GM18870 (cell line): Measurements from ENCODE around the gene GTF2E1.
"Not testable (repeated sequence)": the region's sequence is repeated elsewhere in the genome, so short reads cannot be mapped to it uniquely, and the experiment has no call there.

Source experiments
- ATAC-seq: cut with Tn5 transposase; IDR thresholded peaks from one replicate; pipeline ENCODE4 v1.9.1; 2021; ENCODE audit warnings: moderate library complexity; ENCODE audit not compliant: unreplicated experiment

The GTF2E1 gene

DNA sequence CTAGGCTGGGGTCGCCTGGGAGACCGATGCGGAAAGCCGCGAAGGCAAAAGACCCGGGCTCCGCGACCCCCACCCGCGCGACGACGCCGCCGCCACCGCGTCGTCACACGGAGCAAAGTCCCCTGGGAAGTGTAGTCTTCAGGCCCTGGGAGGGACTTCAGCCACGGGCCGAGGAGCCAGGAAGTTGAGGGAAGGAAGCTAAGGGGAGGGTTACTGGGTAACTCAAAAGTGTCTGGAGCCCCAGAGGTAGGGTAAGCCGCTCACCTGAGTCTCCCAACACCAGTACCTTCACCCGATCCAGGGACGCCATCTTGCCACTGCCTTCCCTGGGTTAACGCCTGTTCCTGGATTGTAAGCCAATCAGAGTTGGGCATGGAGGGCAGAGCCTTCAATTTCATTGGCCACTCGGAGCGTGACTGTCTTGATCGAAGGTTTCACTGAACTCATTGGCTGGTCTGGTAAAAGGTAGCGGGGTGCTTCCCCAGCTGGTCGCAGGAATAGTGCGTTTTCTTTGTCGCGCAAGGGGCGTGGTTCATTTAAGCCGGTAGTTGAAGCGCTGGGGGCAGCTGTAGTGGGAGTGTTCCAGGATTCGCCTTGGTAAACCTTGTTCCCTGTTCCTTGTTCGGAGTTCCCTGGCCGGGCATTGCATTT is at the start of gene GTF2E1, which contains the start of gene RABL3:
GTF2E1 (plus strand) TSS at position 547 of the 651 bp plus-strand sequence. CDS start 7,809 bp downstream, outside the sequence.
RABL3 (minus strand) TSS at position 319 of the 651 bp plus-strand sequence; CDS start at position 310, 9 bp downstream.
- peak; percentile 99 for ATAC-seq

DNA sequence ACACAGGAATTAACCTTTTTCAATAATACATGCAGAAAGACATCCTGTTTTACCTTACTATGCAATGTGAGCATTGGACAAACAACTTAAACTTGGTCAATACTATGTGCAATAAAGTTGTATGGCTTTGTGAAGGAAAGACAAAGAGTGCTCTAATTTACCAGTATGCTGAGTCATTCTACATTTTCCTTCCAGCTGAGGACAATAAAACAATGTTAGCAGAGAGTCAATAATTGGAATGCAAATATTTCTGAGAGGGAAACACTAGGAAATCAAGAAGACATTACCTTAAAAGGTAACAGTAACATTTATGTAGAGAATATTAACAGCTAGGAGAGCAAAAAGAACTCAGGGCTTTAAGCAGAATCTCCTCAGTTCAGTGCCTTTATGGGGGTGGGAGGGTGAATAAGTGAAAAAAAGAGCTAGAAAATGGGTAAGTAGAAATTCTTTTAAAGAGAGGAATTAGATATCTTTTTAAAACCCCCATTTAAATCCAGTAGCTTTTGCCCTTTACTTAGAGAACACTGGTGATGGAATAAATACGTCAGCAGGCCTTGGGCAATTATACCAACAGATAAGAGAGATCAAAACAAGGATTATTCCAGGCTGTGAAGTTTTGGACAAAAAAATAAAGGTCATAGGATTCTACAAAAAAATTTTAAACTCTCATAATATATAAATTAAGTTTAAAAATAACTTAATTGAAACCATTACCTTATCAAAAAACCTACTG is 48.9 kb upstream of the GTF2E1 start:
- no peak for ATAC-seq

DNA sequence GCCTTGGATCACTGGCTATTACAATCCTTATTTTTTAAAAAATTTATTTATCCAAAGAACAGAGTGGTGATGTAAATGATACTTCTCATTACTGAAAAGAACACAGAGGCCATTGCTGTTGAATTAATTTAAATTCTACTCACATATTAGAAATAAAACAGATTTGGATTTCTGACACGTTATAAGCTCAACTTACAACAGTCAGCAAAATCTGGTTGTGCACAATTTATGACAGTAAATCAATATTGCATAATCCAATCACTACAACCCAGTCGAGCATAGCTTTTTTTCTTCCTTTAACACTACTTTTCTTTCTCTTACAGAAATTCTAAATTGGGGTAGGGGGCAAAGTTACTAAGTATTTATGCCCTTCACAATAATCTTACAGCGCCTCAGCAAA is 43.2 kb upstream of the GTF2E1 start:
- ATAC-seq, result no peak

- ATAC-seq, result no peak
Observed at GRCh38 chr3:120705884-120706582, 36.5 kb upstream of the GTF2E1 start.

DNA sequence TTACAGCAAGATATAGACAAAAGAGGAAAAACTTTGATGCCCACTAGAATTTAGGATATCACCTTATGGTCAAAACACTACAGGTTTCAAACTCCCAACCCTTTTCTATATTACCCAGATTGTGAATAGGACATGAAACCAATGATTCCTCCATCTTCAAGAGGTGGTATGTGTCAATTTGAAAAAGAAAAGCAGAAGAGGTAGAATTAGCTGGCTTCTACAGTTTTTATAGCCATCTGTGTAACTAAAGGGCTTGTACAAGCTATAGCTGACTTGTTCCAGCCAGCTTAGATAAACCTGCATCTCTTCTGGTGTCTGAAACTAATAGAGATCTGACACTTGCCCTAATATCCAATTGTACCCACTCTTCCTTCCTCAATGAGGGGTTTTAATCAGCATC is 35.6 kb upstream of the GTF2E1 start:
- no peak for ATAC-seq

- ATAC-seq, result peak; percentile 59
Observed at GRCh38 chr3:120708408-120708807, 34.1 kb upstream of the GTF2E1 start.

DNA sequence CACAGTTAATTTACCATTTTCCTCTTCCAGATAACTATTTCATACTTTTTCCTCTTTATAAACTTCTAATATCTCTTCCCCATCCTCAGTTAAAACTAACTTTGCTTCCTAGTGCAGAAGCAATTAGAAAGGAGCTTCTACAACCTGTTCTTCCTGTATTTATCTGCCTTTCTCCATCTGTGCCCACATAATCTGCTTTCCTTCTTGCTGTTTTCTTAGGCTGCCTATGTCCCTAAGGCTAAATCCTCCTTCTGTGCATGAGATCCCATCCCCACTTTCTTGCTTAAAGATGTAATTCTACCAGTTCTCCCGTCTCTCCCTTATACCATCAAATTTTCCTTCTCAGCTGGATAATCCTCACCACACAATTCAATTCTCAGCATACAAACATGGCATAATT is 32.2 kb upstream of the GTF2E1 start:
- ATAC-seq, result no peak

- ATAC-seq, result no peak
Observed at GRCh38 chr3:120713262-120713661, 29.3 kb upstream of the GTF2E1 start.

GRCh38 chr3:120719167-120719834 is 23.2 kb upstream of the GTF2E1 start:
- not testable (repeated sequence) for ATAC-seq

DNA sequence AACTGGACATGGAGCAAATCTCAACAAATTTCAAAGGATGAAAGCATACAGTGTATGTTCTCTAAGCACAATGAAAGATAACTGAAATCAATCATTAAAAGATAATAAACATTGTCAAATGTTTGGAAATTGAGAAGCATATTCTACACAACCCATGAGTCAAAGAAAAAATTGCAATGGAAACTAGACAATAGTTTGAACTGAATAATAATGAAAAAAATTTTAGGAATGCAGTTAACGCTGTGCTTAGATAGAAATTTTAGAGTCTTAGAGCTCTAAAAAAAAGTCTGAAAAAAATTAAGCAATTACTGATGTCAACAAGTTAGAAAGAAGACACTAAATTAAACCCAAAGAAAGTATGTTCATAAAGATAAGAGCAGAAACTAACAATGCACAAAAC is 15.8 kb upstream of the GTF2E1 start:
- no peak for ATAC-seq

DNA sequence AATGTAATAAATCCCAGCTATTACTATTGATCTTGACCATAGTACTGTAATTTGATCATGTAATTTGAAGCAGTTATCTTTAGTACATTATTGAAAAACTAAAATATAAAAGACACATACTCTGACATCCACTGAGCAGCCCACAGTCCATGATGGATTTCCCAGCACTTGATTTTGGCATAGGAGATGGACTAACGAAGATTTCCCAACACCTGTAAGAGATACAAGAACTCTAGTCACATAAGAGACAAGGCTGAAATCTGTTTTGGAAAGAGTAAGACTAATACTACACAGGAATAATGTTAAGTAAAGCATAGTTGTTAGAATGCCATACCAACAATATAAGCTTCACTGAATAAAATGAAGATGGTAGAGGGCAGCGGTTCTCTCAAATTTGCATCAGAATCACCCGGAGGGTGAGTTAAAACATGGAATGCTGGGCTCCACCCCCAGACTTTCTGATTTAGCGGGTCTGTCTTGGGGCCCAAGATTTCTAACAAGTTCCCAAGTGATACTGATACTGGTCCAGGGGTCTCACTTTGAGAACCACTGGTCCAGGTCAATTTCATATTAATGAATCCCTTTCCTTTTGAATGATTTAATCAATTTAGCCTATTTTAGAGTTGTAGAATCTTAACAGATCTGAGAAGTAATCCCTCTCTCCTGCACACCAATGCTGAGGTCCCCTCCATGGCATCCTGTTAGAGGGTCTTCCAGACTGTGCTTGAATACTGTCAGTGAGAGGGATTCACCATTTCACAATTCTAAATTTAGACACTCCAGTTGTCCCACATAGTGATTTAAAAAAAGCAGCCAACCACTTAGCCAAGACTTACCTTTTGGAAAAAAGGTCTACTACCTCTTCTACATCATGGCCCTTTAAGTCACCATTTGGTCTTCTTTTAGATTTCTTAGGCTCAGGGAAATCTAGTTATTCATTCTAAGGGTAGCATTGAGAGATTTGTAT is 11.7 kb upstream of the GTF2E1 start:
- no peak for ATAC-seq

- not testable (repeated sequence) for ATAC-seq
Observed at GRCh38 chr3:120738006-120738405, 4.5 kb upstream of the GTF2E1 start.

DNA sequence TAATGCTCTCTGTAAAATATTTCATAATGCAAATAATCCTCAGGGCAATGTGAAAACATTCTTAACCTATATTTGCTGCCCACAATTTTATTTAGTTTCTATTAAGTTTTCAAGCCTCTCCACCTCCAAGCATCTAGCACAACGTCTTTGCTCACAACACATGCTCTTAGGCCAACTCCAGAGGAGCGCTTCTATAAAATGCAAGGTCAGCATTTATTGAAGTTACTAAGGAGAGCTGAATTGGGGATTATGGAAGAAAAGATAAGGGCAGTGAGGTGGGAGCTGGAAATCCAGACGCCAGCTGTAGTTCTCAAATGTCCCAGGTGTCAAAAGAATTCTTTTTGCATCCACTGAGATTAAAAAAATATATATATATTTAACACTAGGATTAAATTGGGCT is 1.2 kb upstream of the GTF2E1 start:
- ATAC-seq, result no peak

- ATAC-seq, result peak; percentile 16
Observed at GRCh38 chr3:120741837-120742197, 727 bp upstream of the GTF2E1 start.

- peak; percentile 12 for ATAC-seq
Observed at GRCh38 chr3:120742849-120743365, 363 bp downstream of the GTF2E1 start.

DNA sequence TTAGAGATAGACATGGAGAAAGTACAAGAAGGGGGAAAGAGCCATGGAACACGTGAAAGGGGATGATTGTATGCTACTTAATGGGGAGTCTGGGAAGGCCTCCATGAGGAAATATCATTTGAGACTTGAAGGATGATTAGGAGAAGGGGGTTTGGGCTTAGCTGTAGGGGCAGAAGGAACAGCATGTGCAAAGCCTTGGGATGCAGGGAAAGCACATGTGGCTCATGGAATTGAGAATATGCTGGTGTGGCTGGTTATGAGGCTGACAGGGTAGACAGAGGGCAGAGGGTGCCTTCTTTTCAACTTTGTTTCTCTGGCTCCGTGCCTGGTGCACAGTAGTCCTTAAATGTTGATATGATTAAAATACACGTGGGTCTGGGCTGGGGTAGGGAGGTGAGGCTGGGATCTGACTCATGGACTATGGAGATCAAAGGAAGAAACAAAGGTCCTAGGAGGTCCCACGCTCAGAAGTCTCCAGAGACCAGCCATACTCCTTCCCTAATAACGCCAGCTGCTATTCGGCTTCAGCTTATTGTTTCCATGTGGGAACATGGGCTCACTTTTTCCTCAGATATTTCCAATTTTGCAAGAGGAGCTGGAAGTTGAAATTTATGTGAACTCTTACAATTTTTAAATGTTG is 1.1 kb downstream of the GTF2E1 start:
- ATAC-seq, result no peak

- ATAC-seq, result no peak
Observed at GRCh38 chr3:120745466-120745865, 2.9 kb downstream of the GTF2E1 start.

DNA sequence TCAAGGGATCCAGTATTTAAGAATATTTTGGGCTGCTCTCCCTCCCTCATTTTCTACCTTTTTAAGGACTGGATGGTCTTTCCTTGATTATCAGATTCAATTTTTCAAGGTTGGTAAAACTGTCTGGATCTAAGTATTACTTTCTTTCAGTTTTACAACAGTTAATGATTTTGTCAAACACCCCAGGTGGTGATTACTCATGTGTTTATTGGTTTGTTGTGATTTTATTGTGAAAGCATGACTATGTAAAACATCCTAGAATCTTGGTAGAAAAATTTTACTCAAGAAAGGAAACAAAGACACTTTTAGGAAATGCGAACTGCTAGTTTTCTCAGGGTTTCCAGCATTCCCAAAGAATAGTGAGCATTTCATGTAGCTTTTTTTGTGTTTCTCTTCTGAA is 7.3 kb downstream of the GTF2E1 start:
- no peak for ATAC-seq

DNA sequence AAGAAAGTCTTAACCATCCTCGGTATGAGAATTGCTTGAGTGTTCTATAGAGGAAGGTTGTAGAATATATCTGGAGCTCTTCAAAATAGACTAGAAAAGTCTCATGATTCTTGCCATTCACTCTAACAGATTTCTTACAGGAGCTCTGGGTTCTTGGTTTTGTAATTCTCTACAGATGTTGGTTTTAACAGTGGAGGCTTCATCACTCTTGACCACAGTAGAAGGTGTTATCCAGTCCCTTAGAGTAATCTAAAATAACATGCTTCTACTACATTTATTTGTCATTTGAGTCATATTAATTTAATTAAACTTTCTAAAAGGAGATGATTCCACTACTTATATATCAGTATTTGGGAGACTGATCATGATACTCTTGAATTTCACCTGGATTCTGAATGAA is 9.7 kb downstream of the GTF2E1 start:
- no peak for ATAC-seq
